Epithelial cell of proximal tubule (primary cell): ENCODE measurements around the gene CACNB4. TPM values are rescaled to one million over a fixed set of nuclear protein-coding genes. Genes with fewer than 3 reads are reported as not detected.

Experiments
- DNase-seq: peaks from one replicate; pipeline ENCODE4 v3.0.0-alpha.2; 2011; ENCODE audit warnings: low read depth
- H3K4me3 ChIP-seq: 2 replicates; pipeline ENCODE4 v1.5.1; 2011; ENCODE audit warnings: low read depth, mild to moderate bottlenecking, low read length
- total RNA-seq: library from RNA; depleted of rRNA; stranded (reverse); fragments of >200 nt; gene quantifications from 2 replicates; pipeline ENCODE4 v1.2.3, GENCODE V29; 2015
- TF ChIP-seq, protein P1 (sequence below): conservative IDR thresholded peaks from 2 replicates; pipeline ENCODE4 v1.5.1; 2012; ENCODE audit warnings: low read depth, mild to moderate bottlenecking, low read length

The CACNB4 gene
- total RNA-seq, 1 donor from 2014 or later: 0.52 TPM

DNA sequence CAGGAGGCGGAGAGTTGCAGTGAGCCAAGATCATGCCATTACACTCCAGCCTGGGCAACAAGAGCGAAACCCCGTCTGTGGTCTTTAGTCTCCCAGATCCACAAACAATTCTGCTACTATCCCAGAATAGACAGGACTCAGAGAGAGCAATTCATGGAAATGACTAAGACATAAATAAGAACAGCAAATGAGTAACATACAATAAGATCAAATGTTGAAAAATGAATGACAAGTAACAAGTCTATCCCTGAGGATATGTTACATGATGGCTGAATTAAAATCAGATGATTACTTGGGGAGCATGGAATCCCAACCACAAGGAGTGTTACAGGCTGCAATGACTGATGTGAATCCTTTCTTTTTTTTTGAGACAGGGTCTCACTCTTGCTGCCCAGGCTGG is 280.9 kb downstream of the CACNB4 start:
- DNase-seq: no peak
- no peak overlapping the region for H3K4me3 ChIP-seq
- TF ChIP-seq, protein P1, sequence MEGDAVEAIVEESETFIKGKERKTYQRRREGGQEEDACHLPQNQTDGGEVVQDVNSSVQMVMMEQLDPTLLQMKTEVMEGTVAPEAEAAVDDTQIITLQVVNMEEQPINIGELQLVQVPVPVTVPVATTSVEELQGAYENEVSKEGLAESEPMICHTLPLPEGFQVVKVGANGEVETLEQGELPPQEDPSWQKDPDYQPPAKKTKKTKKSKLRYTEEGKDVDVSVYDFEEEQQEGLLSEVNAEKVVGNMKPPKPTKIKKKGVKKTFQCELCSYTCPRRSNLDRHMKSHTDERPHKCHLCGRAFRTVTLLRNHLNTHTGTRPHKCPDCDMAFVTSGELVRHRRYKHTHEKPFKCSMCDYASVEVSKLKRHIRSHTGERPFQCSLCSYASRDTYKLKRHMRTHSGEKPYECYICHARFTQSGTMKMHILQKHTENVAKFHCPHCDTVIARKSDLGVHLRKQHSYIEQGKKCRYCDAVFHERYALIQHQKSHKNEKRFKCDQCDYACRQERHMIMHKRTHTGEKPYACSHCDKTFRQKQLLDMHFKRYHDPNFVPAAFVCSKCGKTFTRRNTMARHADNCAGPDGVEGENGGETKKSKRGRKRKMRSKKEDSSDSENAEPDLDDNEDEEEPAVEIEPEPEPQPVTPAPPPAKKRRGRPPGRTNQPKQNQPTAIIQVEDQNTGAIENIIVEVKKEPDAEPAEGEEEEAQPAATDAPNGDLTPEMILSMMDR: no peak

DNA sequence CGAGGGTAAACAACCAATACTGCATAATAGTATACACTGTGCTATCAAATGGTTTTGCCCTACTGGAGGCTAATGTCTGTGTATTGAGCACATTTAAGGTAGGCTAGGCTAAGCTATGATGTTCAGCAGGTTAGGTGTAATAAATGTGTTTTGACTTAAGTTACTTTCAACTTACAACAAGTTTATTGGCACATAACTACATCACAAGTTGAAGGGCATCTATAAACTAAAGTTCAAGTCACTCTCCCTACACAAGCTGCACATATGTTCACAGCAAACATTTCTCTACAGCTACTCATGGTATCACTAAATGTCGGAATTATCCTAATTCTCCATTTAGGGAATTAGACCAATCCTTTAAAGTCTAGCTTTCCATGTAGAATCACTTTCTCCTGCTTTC is 282.0 kb downstream of the CACNB4 start:
- TF ChIP-seq, protein P1: no peak
- no peak overlapping the region for H3K4me3 ChIP-seq
- DNase-seq: no peak

DNA sequence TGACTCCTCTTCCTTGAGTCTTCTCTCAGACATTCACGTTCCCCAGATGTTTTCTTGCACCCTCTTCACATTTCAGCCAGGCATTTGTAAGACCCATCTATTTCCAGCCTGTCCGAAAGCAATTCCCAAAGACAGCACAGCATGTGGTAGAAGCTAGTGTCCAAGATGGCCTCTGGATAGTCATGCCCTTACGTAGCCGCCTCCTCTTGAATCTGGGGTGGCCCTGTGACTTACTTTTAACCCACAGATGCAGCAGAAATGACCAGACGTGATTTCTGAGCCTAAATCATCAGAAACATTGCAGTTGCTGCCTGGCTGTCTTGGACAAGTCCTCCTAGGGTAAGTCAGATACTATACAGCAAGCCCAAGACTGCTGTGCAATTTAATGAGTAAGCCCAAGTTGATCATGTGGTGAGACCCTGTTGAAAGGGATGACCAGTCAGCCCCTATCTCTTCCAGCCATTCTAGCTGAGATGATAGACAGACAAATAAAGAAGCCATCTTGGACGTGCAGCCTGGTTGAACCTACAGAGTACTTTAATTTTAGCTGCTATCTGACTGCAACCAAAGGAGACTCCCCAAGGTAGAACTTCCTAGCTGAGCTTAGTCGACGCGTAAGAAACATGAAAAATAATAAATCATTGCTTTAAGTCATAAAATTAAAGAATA is 282.9 kb downstream of the CACNB4 start:
- no peak overlapping the region for H3K4me3 ChIP-seq
- no peak for DNase-seq
- TF ChIP-seq, protein P1: no peak

DNA sequence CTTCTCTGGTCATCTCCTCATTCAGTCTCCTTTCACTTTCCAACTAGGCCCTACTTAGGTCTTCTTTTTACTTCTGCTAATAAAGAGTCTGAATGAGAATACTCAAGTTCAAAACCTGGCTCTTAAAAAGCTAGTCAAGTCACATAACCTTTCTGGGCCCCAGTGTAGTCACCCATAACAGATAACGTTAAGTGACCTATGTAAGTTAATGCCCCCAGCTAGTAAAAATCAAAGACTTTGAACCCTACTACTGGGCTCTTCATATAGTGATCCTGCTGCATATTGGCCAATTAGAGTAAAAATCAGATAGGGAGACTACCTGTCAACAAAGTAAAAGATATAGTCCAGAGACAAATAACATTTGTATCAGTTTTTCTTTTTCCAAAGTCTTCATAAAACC is 288.4 kb downstream of the CACNB4 start:
- TF ChIP-seq, protein P1: no peak
- DNase-seq: no peak
- no peak overlapping the region for H3K4me3 ChIP-seq

DNA sequence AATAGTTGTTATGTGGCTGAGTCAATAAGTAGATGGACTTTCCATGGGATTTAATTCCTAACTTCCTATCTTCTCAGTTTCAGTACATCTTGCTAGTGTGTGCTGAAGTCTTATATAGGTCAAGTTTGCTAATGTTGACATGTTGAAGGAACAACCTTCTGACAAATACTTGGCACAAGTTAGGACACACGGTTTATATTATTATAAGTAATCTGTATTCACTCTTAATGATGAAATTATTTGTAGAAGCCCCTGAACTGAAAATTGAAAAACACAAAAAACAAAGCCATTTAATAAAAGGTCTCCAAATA is 289.8 kb downstream of the CACNB4 start:
- no peak for DNase-seq
- TF ChIP-seq, protein P1: no peak
- no peak overlapping the region for H3K4me3 ChIP-seq

DNA sequence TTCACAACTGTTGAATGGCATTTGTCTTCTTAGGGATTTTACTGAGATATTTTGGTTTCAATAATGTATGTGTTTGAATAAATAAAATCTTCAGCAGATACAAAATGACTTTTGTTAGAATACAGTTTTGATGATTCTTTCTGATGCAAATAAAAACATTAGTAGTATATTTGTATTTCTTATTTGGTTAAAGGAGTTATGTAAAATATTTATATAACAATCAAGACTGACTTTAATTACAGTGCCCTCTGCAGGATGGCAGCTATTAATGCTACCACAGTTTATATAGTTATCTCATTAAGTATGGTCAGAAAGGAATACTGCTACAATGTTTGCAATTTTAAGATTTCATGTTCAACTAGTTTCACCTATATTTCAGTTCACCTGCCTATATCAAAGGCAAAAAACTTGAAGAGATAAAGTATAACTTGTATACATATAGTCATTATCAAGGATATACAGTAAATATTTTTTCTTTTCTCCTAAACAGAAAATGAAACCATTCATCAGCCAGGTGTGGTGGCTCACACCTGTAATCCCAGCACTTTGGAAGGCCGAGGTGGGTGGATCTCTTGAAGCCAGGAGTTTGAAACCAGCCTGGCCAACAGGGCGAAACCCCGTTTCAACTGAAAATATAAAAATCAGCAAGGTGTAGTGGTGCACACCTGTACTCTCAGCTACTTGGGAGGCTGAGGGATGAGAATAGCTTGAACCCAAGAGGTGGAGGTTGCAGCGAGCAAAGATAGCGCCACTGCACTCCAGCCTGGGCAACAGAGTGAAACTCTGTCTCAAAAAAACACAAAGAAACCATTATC is 290.4 kb downstream of the CACNB4 start:
- TF ChIP-seq, protein P1: peak; percentile 56
- no peak for DNase-seq
- no peak overlapping the region for H3K4me3 ChIP-seq
